ENCODE data around the gene SPNS2. TPM values are rescaled to one million over a fixed set of nuclear protein-coding genes. Genes with fewer than 3 reads are reported as not detected.

SPNS2 gene
- total RNA-seq, 1 experiment from 2014 or later: 0.33 TPM

DNA sequence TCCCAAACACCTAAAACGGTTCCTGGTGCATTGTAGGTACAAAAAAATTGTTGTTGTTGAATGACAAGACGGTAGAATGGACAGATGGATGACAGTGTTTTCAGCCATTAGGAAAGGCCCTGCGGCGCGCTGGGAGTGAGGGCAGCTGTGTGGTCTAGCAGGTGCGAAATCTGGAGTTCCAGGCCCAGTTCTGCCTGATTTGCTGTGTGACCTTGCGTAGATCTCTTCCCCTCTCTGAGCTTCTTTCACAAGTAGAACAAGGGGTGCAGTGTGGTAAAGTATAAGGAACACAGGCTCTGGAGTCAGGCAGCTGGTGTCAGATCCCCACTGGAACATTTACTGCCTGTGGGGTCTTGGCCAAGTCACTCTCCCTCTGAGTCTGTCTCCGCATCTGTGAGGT is 25.3 kb downstream of the SPNS2 start:
- no peak overlapping the region for H3K9ac ChIP-seq (ENCODE audit: extremely low read depth, insufficient read length, low read length)
- H2BK20ac ChIP-seq (ENCODE audit: low read depth, low read length, poor library complexity, severe bottlenecking): no peak overlapping the region
- DNase-seq: no peak
- H3K27me3 ChIP-seq (ENCODE audit: insufficient read depth, low read length): peaks cover 3% of the 10 kb centered on the region
- H3K56ac ChIP-seq (ENCODE audit: insufficient read length, low read depth, low read length): no peak overlapping the region
- no peak overlapping the region for H4K8ac ChIP-seq (replicated peaks; ENCODE audit: insufficient read length, low read depth, low read length)
- H3K4me1 ChIP-seq (ENCODE audit: insufficient read depth, low read length): no peaks in the 10 kb centered on the region
- H2BK15ac ChIP-seq (ENCODE audit: low read depth, low read length): no peak overlapping the region
- no peak overlapping the region for H3K27ac Mint-ChIP-seq
- no peak overlapping the region for H2BK5ac ChIP-seq (ENCODE audit: insufficient read length, low read length)
- H2BK120ac ChIP-seq (ENCODE audit: low read depth, low read length, poor library complexity, severe bottlenecking): no peak overlapping the region
- no peak overlapping the region; a peak in 1 of 5 replicates for H3K4me3 Mint-ChIP-seq
- no peak overlapping the region for H2BK12ac ChIP-seq (ENCODE audit: insufficient read length, low read depth, low read length)
- H4K91ac ChIP-seq (ENCODE audit: insufficient read length, low read depth, low read length): no peak overlapping the region
- H3K18ac ChIP-seq (ENCODE audit: insufficient read length, low read depth, low read length): no peak overlapping the region
- no peaks in the 10 kb centered on the region for H3K23me2 ChIP-seq (ENCODE audit: insufficient read length, low read depth, low read length, poor library complexity, severe bottlenecking)
- H2AFZ ChIP-seq (ENCODE audit: low read length): no peak overlapping the region
- H2AK5ac ChIP-seq (ENCODE audit: insufficient read length, low read length): no peak overlapping the region
- no CpG with 5 or more reads among the region's 8 CpGs for WGBS (ENCODE audit: extremely low coverage, insufficient read length, low lambda C conversion rate)
- TF ChIP-seq, protein P1, sequence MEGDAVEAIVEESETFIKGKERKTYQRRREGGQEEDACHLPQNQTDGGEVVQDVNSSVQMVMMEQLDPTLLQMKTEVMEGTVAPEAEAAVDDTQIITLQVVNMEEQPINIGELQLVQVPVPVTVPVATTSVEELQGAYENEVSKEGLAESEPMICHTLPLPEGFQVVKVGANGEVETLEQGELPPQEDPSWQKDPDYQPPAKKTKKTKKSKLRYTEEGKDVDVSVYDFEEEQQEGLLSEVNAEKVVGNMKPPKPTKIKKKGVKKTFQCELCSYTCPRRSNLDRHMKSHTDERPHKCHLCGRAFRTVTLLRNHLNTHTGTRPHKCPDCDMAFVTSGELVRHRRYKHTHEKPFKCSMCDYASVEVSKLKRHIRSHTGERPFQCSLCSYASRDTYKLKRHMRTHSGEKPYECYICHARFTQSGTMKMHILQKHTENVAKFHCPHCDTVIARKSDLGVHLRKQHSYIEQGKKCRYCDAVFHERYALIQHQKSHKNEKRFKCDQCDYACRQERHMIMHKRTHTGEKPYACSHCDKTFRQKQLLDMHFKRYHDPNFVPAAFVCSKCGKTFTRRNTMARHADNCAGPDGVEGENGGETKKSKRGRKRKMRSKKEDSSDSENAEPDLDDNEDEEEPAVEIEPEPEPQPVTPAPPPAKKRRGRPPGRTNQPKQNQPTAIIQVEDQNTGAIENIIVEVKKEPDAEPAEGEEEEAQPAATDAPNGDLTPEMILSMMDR (conservative IDR thresholded peaks at IDR 0.05): no peak
- H3T11ph ChIP-seq (ENCODE audit: low read length): no peak overlapping the region
- no peaks in the 10 kb centered on the region for H3K79me1 ChIP-seq (ENCODE audit: insufficient read depth, low read depth, low read length, poor library complexity, severe bottlenecking)
- no peak overlapping the region for H3K27ac ChIP-seq (ENCODE audit: insufficient read length, low read depth, low read length)
- no peak overlapping the region for H3K23ac ChIP-seq (ENCODE audit: insufficient read length, low read depth, low read length)
- H3K9me3 Mint-ChIP-seq: no peaks in the 10 kb centered on the region; a peak in 1 of 5 replicates
- no peaks in the 10 kb centered on the region for H4K20me1 ChIP-seq (ENCODE audit: control insufficient read depth, insufficient read depth, insufficient read length)
- H4K5ac ChIP-seq (ENCODE audit: insufficient read length, low read depth, low read length): no peak overlapping the region
- no peak overlapping the region for H3K14ac ChIP-seq (ENCODE audit: insufficient read depth, low read length)
- no peaks in the 10 kb centered on the region for H3K9me3 ChIP-seq (ENCODE audit: control insufficient read depth, low read depth, low read length)
- H3K27me3 Mint-ChIP-seq (ENCODE audit: low read depth): peaks cover 86% of the 10 kb centered on the region
- no peaks in the 10 kb centered on the region for H3K79me2 ChIP-seq (ENCODE audit: insufficient read depth, low read length)
- no peak overlapping the region for H3K4me2 ChIP-seq (ENCODE audit: insufficient read depth, insufficient read length, low read length)
- no peaks in the 10 kb centered on the region for H3K36me3 Mint-ChIP-seq (ENCODE audit: insufficient read depth in 1 of 3, low read depth in 3 of 3)
- H3K4me1 Mint-ChIP-seq: peaks cover 11 to 23% of the 10 kb centered on the region in 2 experiments
- no peak overlapping the region for H3K4ac ChIP-seq (ENCODE audit: low read depth, low read length)
